Right lobe of liver (tissue), 6 donors: ENCODE data around the gene PLXNA4. TPM values are rescaled to one million over a fixed set of nuclear protein-coding genes. Genes with fewer than 3 reads are reported as not detected.

Experiments used
- ATAC-seq, 4 donors: fragments of 200-7000 bp; cut with Tn5 transposase; one replicate each; pipeline ENCODE4 v1.9.1; 2020; ENCODE audit warnings: mild to moderate bottlenecking in 4 of 4, moderate library complexity in 4 of 4
- DNase-seq, 3 donors: peaks; one replicate each; pipeline ENCODE4 v3.0.0-alpha.2; 2020
- H3K27ac ChIP-seq, 3 donors: fragments of 200-600 bp; one replicate each; pipeline ENCODE4 v1.8.0; 2022
- H3K27me3 ChIP-seq, 2 donors: fragments of 200-600 bp; one replicate each; pipeline ENCODE4 v1.8.0; 2022
- H3K36me3 ChIP-seq, 4 donors: fragments of 200-600 bp; sonication (generic) in 1 of 4; one replicate each; pipeline versions ENCODE4 v1.5.1 to v1.8.0; 2017 to 2022; ENCODE audit warnings: control low read depth in 1 of 4
- H3K4me1 ChIP-seq, 4 donors: fragments of 200-600 bp; sonication (generic) in 1 of 4; one replicate each; pipeline versions ENCODE4 v1.5.1 to v1.8.0; 2017 to 2022; ENCODE audit warnings: control low read depth in 1 of 4
- H3K4me3 ChIP-seq, 3 donors: fragments of 200-600 bp; one replicate each; pipeline ENCODE4 v1.8.0; 2022
- H3K9me3 ChIP-seq, 4 donors: fragments of 200-600 bp; sonication (generic) in 1 of 4; one replicate each; pipeline versions ENCODE4 v1.5.1 to v1.8.0; 2017 to 2022; ENCODE audit warnings: control low read depth in 1 of 4
- POLR2A ChIP-seq: fragments of 450-650 bp; IDR thresholded peaks from one replicate; pipeline ENCODE4 v1.6.1; 2017; ENCODE audit warnings: antibody characterized with exemption, mild to moderate bottlenecking
- WGBS: methylation state at CpG from one replicate; pipeline ENCODE4 v1.1.6; 2018; ENCODE audit warnings: low coverage, low lambda C conversion rate; ENCODE audit not compliant: insufficient coverage; ENCODE audit errors: missing lambda C conversion rate; 5-methylcytosine and 5-hydroxymethylcytosine counted together
- intact Hi-C, 2 donors: fragments of 100-400 bp; cut with DNase I; formaldehyde crosslinking; loops; one replicate each; pipeline versions ENCODE4 v1.11.2 to v1.14.1; 2022
- total RNA-seq, 6 experiments: library from RNA; depleted of rRNA in 2 of 6; stranded (reverse); fragments of >200 nt in 2 of 6; fragmentation: NEBNext Ultra II Directional in 3 of 6; extraction: Animal tissue kit (Norgen Biotek cat#: 25700) in 3 of 6; gene quantifications; one replicate each; pipeline versions ENCODE4 v1.1.0 to v1.2.4, GENCODE V29; 2016 to 2023
- TF ChIP-seq, protein P1 (sequence below), 4 donors: fragments of 200-600 bp in 3 of 4; fragments of 450-650 bp in 1 of 4; IDR thresholded peaks; one replicate each; pipeline versions ENCODE4 v1.5.1 to v1.8.0; 2016 to 2022; ENCODE audit warnings: antibody characterized with exemption in 4 of 4, mild to moderate bottlenecking in 2 of 4
- donor health status: DM: no; HTN: yes; CAD: no.
- donor health status: DM: no; HTN: no; CAD: no.
- donor health status: DM: no; HTN: no; CAD: no.
- donor health status: DM: no; HTN: yes; CAD: no.
- donor health status: DM: no; HTN: yes; CAD: no.

Gene PLXNA4
- total RNA-seq, 6 experiments from 2014 or later: 0.17 to 0.90 (median 0.30) TPM

- no peaks in the 10 kb centered on the region for H3K4me1 ChIP-seq
- no peak overlapping the region for H3K4me3 ChIP-seq
- TF ChIP-seq, protein P1, sequence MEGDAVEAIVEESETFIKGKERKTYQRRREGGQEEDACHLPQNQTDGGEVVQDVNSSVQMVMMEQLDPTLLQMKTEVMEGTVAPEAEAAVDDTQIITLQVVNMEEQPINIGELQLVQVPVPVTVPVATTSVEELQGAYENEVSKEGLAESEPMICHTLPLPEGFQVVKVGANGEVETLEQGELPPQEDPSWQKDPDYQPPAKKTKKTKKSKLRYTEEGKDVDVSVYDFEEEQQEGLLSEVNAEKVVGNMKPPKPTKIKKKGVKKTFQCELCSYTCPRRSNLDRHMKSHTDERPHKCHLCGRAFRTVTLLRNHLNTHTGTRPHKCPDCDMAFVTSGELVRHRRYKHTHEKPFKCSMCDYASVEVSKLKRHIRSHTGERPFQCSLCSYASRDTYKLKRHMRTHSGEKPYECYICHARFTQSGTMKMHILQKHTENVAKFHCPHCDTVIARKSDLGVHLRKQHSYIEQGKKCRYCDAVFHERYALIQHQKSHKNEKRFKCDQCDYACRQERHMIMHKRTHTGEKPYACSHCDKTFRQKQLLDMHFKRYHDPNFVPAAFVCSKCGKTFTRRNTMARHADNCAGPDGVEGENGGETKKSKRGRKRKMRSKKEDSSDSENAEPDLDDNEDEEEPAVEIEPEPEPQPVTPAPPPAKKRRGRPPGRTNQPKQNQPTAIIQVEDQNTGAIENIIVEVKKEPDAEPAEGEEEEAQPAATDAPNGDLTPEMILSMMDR (IDR thresholded peaks at IDR 0.05): no peak
- no peak for TF ChIP-seq POLR2A
- no peak overlapping the region for H3K27ac ChIP-seq
- intact Hi-C loops: no loop called here
- H3K36me3 ChIP-seq: no peaks in the 10 kb centered on the region
- 66% methylated on average over 4 of the region's 4 CpGs for WGBS
- no peaks in the 10 kb centered on the region for H3K27me3 ChIP-seq
- no peak for DNase-seq
- H3K9me3 ChIP-seq: no peaks in the 10 kb centered on the region
- ATAC-seq: no peak
Measured at GRCh38 chr7:132218876-132219275, 357.4 kb downstream of the PLXNA4 start.

DNA sequence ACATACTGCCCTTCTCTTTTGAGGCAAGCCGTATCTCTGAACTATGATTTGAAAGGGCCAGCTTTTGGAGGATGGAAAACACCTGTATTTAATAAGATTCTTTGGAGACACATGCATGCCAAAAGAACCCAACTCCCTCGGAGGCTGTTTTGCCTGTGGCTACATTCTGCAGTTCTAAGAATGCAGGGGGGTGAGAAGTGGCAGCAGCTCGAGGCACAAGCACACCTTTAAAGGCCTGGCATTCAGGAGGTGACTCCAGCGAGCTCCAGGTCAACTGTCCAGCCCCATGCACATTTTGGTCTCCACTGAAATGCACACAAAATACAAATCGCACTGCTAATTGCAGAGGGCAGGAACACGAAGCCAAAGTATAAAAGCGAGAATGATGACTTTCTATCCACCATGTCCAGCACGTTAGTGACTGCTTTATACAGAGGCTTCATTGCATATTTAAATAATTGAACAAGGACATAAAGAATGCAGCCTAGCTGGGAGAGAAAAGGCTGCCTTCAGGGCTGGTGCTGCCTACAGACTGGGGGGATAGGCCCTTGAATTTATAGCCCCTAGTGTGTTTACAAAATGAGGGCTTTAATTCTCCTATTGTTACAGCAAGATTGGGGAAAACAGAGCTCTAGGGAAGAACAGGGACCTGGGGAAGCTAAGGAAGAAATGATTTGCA is 359.3 kb downstream of the PLXNA4 start:
- H3K4me3 ChIP-seq: no peak overlapping the region
- intact Hi-C loops: no loop called here
- no peaks in the 10 kb centered on the region for H3K27me3 ChIP-seq
- no peaks in the 10 kb centered on the region for H3K4me1 ChIP-seq
- no peak for TF ChIP-seq POLR2A
- TF ChIP-seq, protein P1 (IDR thresholded peaks at IDR 0.05): no peak
- WGBS: 53% methylated on average over 8 of the region's 8 CpGs
- no peaks in the 10 kb centered on the region for H3K36me3 ChIP-seq
- no peak for ATAC-seq
- no peak overlapping the region for H3K27ac ChIP-seq
- no peak for DNase-seq
- no peaks in the 10 kb centered on the region for H3K9me3 ChIP-seq

- H3K27ac ChIP-seq: no peak overlapping the region
- 46% methylated on average over 6 of the region's 6 CpGs for WGBS
- H3K4me3 ChIP-seq: no peak overlapping the region
- H3K36me3 ChIP-seq: no peaks in the 10 kb centered on the region
- intact Hi-C loops: no loop called here
- ATAC-seq (no peak), DNase-seq (no peak)
- H3K9me3 ChIP-seq: no peaks in the 10 kb centered on the region
- H3K27me3 ChIP-seq: no peaks in the 10 kb centered on the region
- TF ChIP-seq, protein P1 (IDR thresholded peaks at IDR 0.05): no peak
- no peak for TF ChIP-seq POLR2A
- no peaks in the 10 kb centered on the region for H3K4me1 ChIP-seq
Measured at GRCh38 chr7:132214452-132214851, 361.8 kb downstream of the PLXNA4 start.

GRCh38 chr7:132213583-132213982 is 362.7 kb downstream of the PLXNA4 start:
- Histone ChIP-seq H3K36me3 (no peaks in the 10 kb centered on the region), H3K4me1 (no peaks in the 10 kb centered on the region), H3K4me3 (no peak overlapping the region), H3K9me3 (no peaks in the 10 kb centered on the region), H3K27ac (no peak overlapping the region), H3K27me3 (no peaks in the 10 kb centered on the region)
- no peak for ATAC-seq
- no peak for DNase-seq
- TF ChIP-seq POLR2A: no peak
- TF ChIP-seq, protein P1 (IDR thresholded peaks at IDR 0.05): no peak
- intact Hi-C loops: no loop called here
- WGBS: no CpG with 5 or more reads among the region's 5 CpGs

DNA sequence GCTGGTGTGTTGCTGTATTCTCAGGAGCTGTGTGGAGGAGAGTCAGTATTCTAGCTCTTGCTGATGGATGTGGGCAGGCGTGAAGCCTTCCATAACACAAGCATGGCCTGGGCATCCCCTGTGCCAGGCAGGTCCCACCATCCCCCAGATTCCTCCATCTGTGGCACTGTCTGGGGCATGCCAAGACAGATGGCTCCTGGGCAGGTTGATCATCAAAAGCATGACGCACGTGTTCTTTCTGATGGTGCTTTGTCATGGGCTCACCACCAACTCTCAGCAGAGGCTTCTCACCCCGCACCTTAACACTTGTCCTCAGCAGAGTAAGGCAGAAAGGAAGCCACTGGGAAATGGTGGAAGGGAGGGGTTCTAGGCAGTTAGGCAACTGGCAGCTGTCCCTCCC is 364.3 kb downstream of the PLXNA4 start:
- no peaks in the 10 kb centered on the region for H3K36me3 ChIP-seq
- no peak overlapping the region for H3K27ac ChIP-seq
- no peaks in the 10 kb centered on the region for H3K27me3 ChIP-seq
- intact Hi-C loops: no loop called here
- WGBS: no CpG with 5 or more reads among the region's 4 CpGs
- TF ChIP-seq POLR2A: no peak
- TF ChIP-seq, protein P1 (IDR thresholded peaks at IDR 0.05): no peak
- H3K9me3 ChIP-seq: no peaks in the 10 kb centered on the region
- no peak for DNase-seq
- ATAC-seq: no peak
- no peaks in the 10 kb centered on the region for H3K4me1 ChIP-seq
- no peak overlapping the region for H3K4me3 ChIP-seq
